ENCODE measurements around the gene LAMTOR5.
"Not testable (repeated sequence)": the region's sequence is repeated elsewhere in the genome, so short reads cannot be mapped to it uniquely, and the experiment has no call there.

Gene LAMTOR5

GRCh38 chr1:110418729-110419128 is 11.2 kb upstream of the LAMTOR5 start:
- H3K36me3 ChIP-seq (ENCODE audit: control insufficient read depth, insufficient read depth, low read length), result no peaks in the 10 kb centered on the region
- no peak for TF ChIP-seq CTCF (IDR thresholded peaks at IDR 0.05)
- no peak overlapping the region for H3K27ac ChIP-seq
- no peak overlapping the region for H3K4me3 ChIP-seq (ENCODE audit: low read depth, low read length)
- no peak overlapping the region for H3K9ac ChIP-seq
- H3K9me3 ChIP-seq (ENCODE audit: control insufficient read depth, low read length), result no peaks in the 10 kb centered on the region
- no peaks in the 10 kb centered on the region for H3K79me2 ChIP-seq
- no peaks in the 10 kb centered on the region for H3K27me3 ChIP-seq (ENCODE audit: control insufficient read depth, insufficient read depth, low read length)
- no peak overlapping the region for H2AFZ ChIP-seq
- no peak overlapping the region for H3K4me2 ChIP-seq (ENCODE audit: low read length)
- no peaks in the 10 kb centered on the region for H3K4me1 ChIP-seq

- H3K27ac ChIP-seq; H3K4me3 ChIP-seq (ENCODE audit: low read depth, low read length); H3K4me1 ChIP-seq; H2AFZ ChIP-seq; H3K9ac ChIP-seq; H3K79me2 ChIP-seq; H3K4me2 ChIP-seq (ENCODE audit: low read length); H3K36me3 ChIP-seq (ENCODE audit: control insufficient read depth, insufficient read depth, low read length); H3K9me3 ChIP-seq (ENCODE audit: control insufficient read depth, low read length); H3K27me3 ChIP-seq (ENCODE audit: control insufficient read depth, insufficient read depth, low read length): not testable (repeated sequence)
These were observed 5.6 kb upstream of the LAMTOR5 start for GRCh38 chr1:110413045-110413444.

GRCh38 chr1:110412576-110412975 is 5.1 kb upstream of the LAMTOR5 start:
- H3K4me3 ChIP-seq (ENCODE audit: low read depth, low read length), result no peak overlapping the region
- H3K9me3 ChIP-seq (ENCODE audit: control insufficient read depth, low read length), result no peaks in the 10 kb centered on the region
- H3K79me2 ChIP-seq, result no peaks in the 10 kb centered on the region
- H2AFZ ChIP-seq, result no peak overlapping the region
- no peak overlapping the region for H3K9ac ChIP-seq
- peak; percentile 68 for TF ChIP-seq CTCF (IDR thresholded peaks at IDR 0.05)
- H3K4me2 ChIP-seq (ENCODE audit: low read length), result no peak overlapping the region
- H3K27ac ChIP-seq, result no peak overlapping the region
- H3K4me1 ChIP-seq, result no peaks in the 10 kb centered on the region
- H3K36me3 ChIP-seq (ENCODE audit: control insufficient read depth, insufficient read depth, low read length), result no peaks in the 10 kb centered on the region
- no peaks in the 10 kb centered on the region for H3K27me3 ChIP-seq (ENCODE audit: control insufficient read depth, insufficient read depth, low read length)

GRCh38 chr1:110411173-110411735 is 3.8 kb upstream of the LAMTOR5 start:
- H3K36me3 ChIP-seq (ENCODE audit: control insufficient read depth, insufficient read depth, low read length), result no peaks in the 10 kb centered on the region
- H3K27ac ChIP-seq, result no peak overlapping the region
- no peaks in the 10 kb centered on the region for H3K79me2 ChIP-seq
- no peak overlapping the region for H3K4me3 ChIP-seq (ENCODE audit: low read depth, low read length)
- no peaks in the 10 kb centered on the region for H3K4me1 ChIP-seq
- H3K9ac ChIP-seq, result no peak overlapping the region
- no peaks in the 10 kb centered on the region for H3K9me3 ChIP-seq (ENCODE audit: control insufficient read depth, low read length)
- TF ChIP-seq CTCF (IDR thresholded peaks at IDR 0.05), result no peak
- H3K4me2 ChIP-seq (ENCODE audit: low read length), result no peak overlapping the region
- H2AFZ ChIP-seq, result no peak overlapping the region
- no peaks in the 10 kb centered on the region for H3K27me3 ChIP-seq (ENCODE audit: control insufficient read depth, insufficient read depth, low read length)

GRCh38 chr1:110409316-110409715 is 1.8 kb upstream of the LAMTOR5 start:
- Histone ChIP-seq H3K9ac (no peak overlapping the region), H3K9me3 (ENCODE audit: control insufficient read depth, low read length) (no peaks in the 10 kb centered on the region), H3K4me3 (ENCODE audit: low read depth, low read length) (no peak overlapping the region), H3K4me2 (ENCODE audit: low read length) (no peak overlapping the region), H3K79me2 (no peaks in the 10 kb centered on the region), H3K36me3 (ENCODE audit: control insufficient read depth, insufficient read depth, low read length) (no peaks in the 10 kb centered on the region), H2AFZ (no peak overlapping the region), H3K4me1 (no peaks in the 10 kb centered on the region), H3K27ac (no peak overlapping the region), H3K27me3 (ENCODE audit: control insufficient read depth, insufficient read depth, low read length) (no peaks in the 10 kb centered on the region)
- no peak for TF ChIP-seq CTCF (IDR thresholded peaks at IDR 0.05)

Data from parathyroid adenoma (tissue), 2 donors.